CD4-positive, CD25-positive, alpha-beta regulatory T cell (primary cell): ENCODE data around the gene RNF220. TPM values are rescaled to one million over a fixed set of nuclear protein-coding genes. Genes with fewer than 3 reads are reported as not detected.
A peak's percentile ranks its signal among the peaks of the same experiment; 100 is the strongest.

ENCODE experiments used
- ATAC-seq, 2 donors: fragments of 150-1000 bp; cut with Tn5 transposase; one replicate each; pipeline ENCODE4 v1.10.0; 2021; ENCODE audit warnings: low read depth in 2 of 2, moderate number of reproducible peaks in 2 of 2, moderate library complexity in 1 of 2
- DNase-seq, 3 donors: peaks; one replicate each; pipeline versions ENCODE4 v3.0.0 to v3.0.0-alpha.2; 2012 to 2022; ENCODE audit warnings: mixed read lengths in 1 of 3
- H3K27ac ChIP-seq: one replicate; pipeline ENCODE4 v1.7.0; 2013; ENCODE audit warnings: mild to moderate bottlenecking, low read length; ENCODE audit not compliant: insufficient read depth, poor library complexity, severe bottlenecking
- H3K27me3 ChIP-seq: one replicate; pipeline ENCODE4 v1.7.0; 2013; ENCODE audit warnings: low read length; ENCODE audit not compliant: control insufficient read depth, insufficient read depth
- H3K36me3 ChIP-seq: one replicate; pipeline ENCODE4 v1.7.0; 2013; ENCODE audit warnings: mild to moderate bottlenecking, low read length, moderate library complexity; ENCODE audit not compliant: control insufficient read depth, insufficient read depth
- H3K4me1 ChIP-seq: 2 replicates; pipeline ENCODE4 v1.7.0; 2013; ENCODE audit warnings: mild to moderate bottlenecking, low read length; ENCODE audit not compliant: insufficient read depth, control insufficient read depth, poor library complexity, severe bottlenecking
- H3K4me3 ChIP-seq: one replicate; pipeline ENCODE4 v1.7.0; 2013; ENCODE audit warnings: low read depth, mild to moderate bottlenecking, low read length, moderate library complexity
- H3K9me3 ChIP-seq, 2 experiments: 1 replicate in 1 of 2; 2 replicates in 1 of 2; pipeline ENCODE4 v1.7.0; 2013; ENCODE audit warnings: low read length in 2 of 2, mild to moderate bottlenecking in 1 of 2, moderate library complexity in 1 of 2; ENCODE audit not compliant: control insufficient read depth in 2 of 2
- H3K27ac Mint-ChIP-seq, 3 donors: one replicate each; pipeline ENCODE4 v1.8.0; 2020 to 2022; ENCODE audit warnings: mild to moderate bottlenecking in 3 of 3, mixed read lengths in 3 of 3, moderate library complexity in 2 of 3
- H3K27me3 Mint-ChIP-seq: one replicate; pipeline ENCODE4 v1.8.0; 2022; ENCODE audit warnings: mild to moderate bottlenecking, mixed read lengths
- H3K36me3 Mint-ChIP-seq: one replicate; pipeline ENCODE4 v1.8.0; 2020; ENCODE audit warnings: mixed read lengths
- H3K4me1 Mint-ChIP-seq, 4 donors: one replicate each; pipeline ENCODE4 v1.8.0; 2020 to 2022; ENCODE audit warnings: mixed read lengths in 4 of 4, mild to moderate bottlenecking in 1 of 4
- H3K4me3 Mint-ChIP-seq, 4 donors: one replicate each; pipeline ENCODE4 v1.8.0; 2020 to 2022; ENCODE audit warnings: mild to moderate bottlenecking in 4 of 4, mixed read lengths in 4 of 4, moderate library complexity in 3 of 4
- H3K9me3 Mint-ChIP-seq, 7 donors: one replicate each; pipeline ENCODE4 v1.8.0; 2020 to 2022; ENCODE audit warnings: mixed read lengths in 7 of 7, mild to moderate bottlenecking in 3 of 7, moderate library complexity in 2 of 7
- polyA plus RNA-seq, 4 donors: library from polyadenylated mRNA; unstranded; fragments of 300-500 nt; fragmentation: Illumina TruSeq; gene quantifications; one replicate each; pipeline ENCODE4 v1.2.3, GENCODE V29; 2021
- total RNA-seq: library from RNA; stranded (reverse); gene quantifications from one replicate; pipeline ENCODE4 v1.2.3, GENCODE V29; 2022

RNF220 gene
- total and polyA plus RNA-seq, 5 donors from 2014 or later, result 73.2 to 94.8 (median 83.1) TPM

- Mint-ChIP-seq H3K4me1 (no peaks in the 10 kb centered on the region), H3K36me3 (no peaks in the 10 kb centered on the region), H3K27me3 (peaks cover 10% of the 10 kb centered on the region), H3K9me3 (no peaks in the 10 kb centered on the region), H3K27ac (no peak overlapping the region), H3K4me3 (no peak overlapping the region)
- Histone ChIP-seq H3K27ac (no peak overlapping the region), H3K4me3 (no peak overlapping the region), H3K4me1 (no peaks in the 10 kb centered on the region), H3K36me3 (no peaks in the 10 kb centered on the region), H3K27me3 (no peaks in the 10 kb centered on the region), H3K9me3 (no peaks in the 10 kb centered on the region)
- ATAC-seq (no peak), DNase-seq (no peak)
Observed at GRCh38 chr1:44368471-44369151, 36.4 kb upstream of the RNF220 start.

- H3K27ac ChIP-seq, result no peak overlapping the region
- Mint-ChIP-seq H3K4me1 (no peaks in the 10 kb centered on the region), H3K27ac (no peak overlapping the region), H3K36me3 (no peaks in the 10 kb centered on the region), H3K27me3 (peaks cover 10% of the 10 kb centered on the region), H3K9me3 (no peaks in the 10 kb centered on the region), H3K4me3 (no peak overlapping the region)
- ATAC-seq, result no peak
- no peaks in the 10 kb centered on the region for H3K27me3 ChIP-seq
- no peaks in the 10 kb centered on the region for H3K36me3 ChIP-seq
- H3K4me3 ChIP-seq, result no peak overlapping the region
- H3K9me3 ChIP-seq, result no peaks in the 10 kb centered on the region
- H3K4me1 ChIP-seq, result no peaks in the 10 kb centered on the region
- no peak for DNase-seq
Observed at GRCh38 chr1:44371206-44371605, 33.8 kb upstream of the RNF220 start.

GRCh38 chr1:44375547-44375946, 29.5 kb upstream of the RNF220 start:
- no peaks in the 10 kb centered on the region for H3K4me1 Mint-ChIP-seq
- Histone ChIP-seq H3K27me3 (no peaks in the 10 kb centered on the region), H3K4me3 (no peak overlapping the region), H3K27ac (no peak overlapping the region), H3K4me1 (no peaks in the 10 kb centered on the region), H3K36me3 (no peaks in the 10 kb centered on the region), H3K9me3 (no peaks in the 10 kb centered on the region)
- ATAC-seq (no peak), DNase-seq (no peak)
- H3K9me3 Mint-ChIP-seq, result no peaks in the 10 kb centered on the region
- H3K4me3 Mint-ChIP-seq, result no peak overlapping the region
- H3K27me3 Mint-ChIP-seq, result peaks cover 8% of the 10 kb centered on the region
- H3K27ac Mint-ChIP-seq, result no peak overlapping the region
- no peaks in the 10 kb centered on the region for H3K36me3 Mint-ChIP-seq

GRCh38 chr1:44377925-44378784, 26.9 kb upstream of the RNF220 start:
- Mint-ChIP-seq H3K36me3 (no peaks in the 10 kb centered on the region), H3K4me3 (no peak overlapping the region), H3K4me1 (no peaks in the 10 kb centered on the region), H3K27ac (no peak overlapping the region), H3K27me3 (peaks cover 8% of the 10 kb centered on the region), H3K9me3 (no peaks in the 10 kb centered on the region)
- Histone ChIP-seq H3K4me1 (no peaks in the 10 kb centered on the region), H3K36me3 (no peaks in the 10 kb centered on the region), H3K27ac (no peak overlapping the region), H3K9me3 (no peaks in the 10 kb centered on the region), H3K27me3 (no peaks in the 10 kb centered on the region), H3K4me3 (no peak overlapping the region)
- peak in 2 of 3 donors; percentile 27 to 53 for DNase-seq
- ATAC-seq, result no peak

- Mint-ChIP-seq H3K4me1 (no peaks in the 10 kb centered on the region), H3K27me3 (peaks cover 12% of the 10 kb centered on the region), H3K27ac (no peak overlapping the region), H3K9me3 (no peaks in the 10 kb centered on the region), H3K36me3 (no peaks in the 10 kb centered on the region), H3K4me3 (no peak overlapping the region)
- Histone ChIP-seq H3K36me3 (no peaks in the 10 kb centered on the region), H3K4me3 (no peak overlapping the region), H3K9me3 (no peaks in the 10 kb centered on the region), H3K27ac (no peak overlapping the region), H3K4me1 (no peaks in the 10 kb centered on the region), H3K27me3 (no peaks in the 10 kb centered on the region)
- ATAC-seq (no peak), DNase-seq (no peak)
Observed at GRCh38 chr1:44380666-44381177, 24.3 kb upstream of the RNF220 start.

GRCh38 chr1:44388551-44388950, 16.5 kb upstream of the RNF220 start:
- Histone ChIP-seq H3K36me3 (no peaks in the 10 kb centered on the region), H3K9me3 (no peaks in the 10 kb centered on the region), H3K4me1 (no peaks in the 10 kb centered on the region), H3K27ac (no peak overlapping the region), H3K27me3 (peaks cover 24% of the 10 kb centered on the region), H3K4me3 (no peak overlapping the region)
- no peaks in the 10 kb centered on the region for H3K36me3 Mint-ChIP-seq
- no peak overlapping the region for H3K27ac Mint-ChIP-seq
- H3K4me1 Mint-ChIP-seq, result no peaks in the 10 kb centered on the region
- no peak overlapping the region for H3K4me3 Mint-ChIP-seq
- DNase-seq, result no peak
- peaks cover 19% of the 10 kb centered on the region for H3K27me3 Mint-ChIP-seq
- peaks cover 0 to 1% (median 0%) of the 10 kb centered on the region in 7 donors for H3K9me3 Mint-ChIP-seq
- ATAC-seq, result no peak

GRCh38 chr1:44389437-44389836, 15.6 kb upstream of the RNF220 start:
- Mint-ChIP-seq H3K27me3 (peaks cover 28% of the 10 kb centered on the region), H3K27ac (no peak overlapping the region), H3K9me3 (peaks cover 0 to 3% (median 0%) of the 10 kb centered on the region in 7 donors), H3K36me3 (no peaks in the 10 kb centered on the region), H3K4me3 (no peak overlapping the region), H3K4me1 (no peaks in the 10 kb centered on the region)
- ATAC-seq (no peak), DNase-seq (no peak)
- no peak overlapping the region for H3K4me3 ChIP-seq
- no peaks in the 10 kb centered on the region for H3K4me1 ChIP-seq
- no peak overlapping the region for H3K27ac ChIP-seq
- peaks cover 27% of the 10 kb centered on the region for H3K27me3 ChIP-seq
- H3K9me3 ChIP-seq, result no peaks in the 10 kb centered on the region
- H3K36me3 ChIP-seq, result no peaks in the 10 kb centered on the region
